Epithelial cell of alveolus of lung (primary cell): ENCODE data around the gene S100A10. TPM values are rescaled to one million over a fixed set of nuclear protein-coding genes. Genes with fewer than 3 reads are reported as not detected.

Experiments
- total RNA-seq: library from RNA; depleted of rRNA; stranded (reverse); fragments of >200 nt; gene quantifications from 2 replicates; pipeline ENCODE4 v1.2.1, GENCODE V29; 2015

Gene S100A10, protein sequence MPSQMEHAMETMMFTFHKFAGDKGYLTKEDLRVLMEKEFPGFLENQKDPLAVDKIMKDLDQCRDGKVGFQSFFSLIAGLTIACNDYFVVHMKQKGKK
- total RNA-seq: 75.2 and 168 TPM in 2 replicates

DNA sequence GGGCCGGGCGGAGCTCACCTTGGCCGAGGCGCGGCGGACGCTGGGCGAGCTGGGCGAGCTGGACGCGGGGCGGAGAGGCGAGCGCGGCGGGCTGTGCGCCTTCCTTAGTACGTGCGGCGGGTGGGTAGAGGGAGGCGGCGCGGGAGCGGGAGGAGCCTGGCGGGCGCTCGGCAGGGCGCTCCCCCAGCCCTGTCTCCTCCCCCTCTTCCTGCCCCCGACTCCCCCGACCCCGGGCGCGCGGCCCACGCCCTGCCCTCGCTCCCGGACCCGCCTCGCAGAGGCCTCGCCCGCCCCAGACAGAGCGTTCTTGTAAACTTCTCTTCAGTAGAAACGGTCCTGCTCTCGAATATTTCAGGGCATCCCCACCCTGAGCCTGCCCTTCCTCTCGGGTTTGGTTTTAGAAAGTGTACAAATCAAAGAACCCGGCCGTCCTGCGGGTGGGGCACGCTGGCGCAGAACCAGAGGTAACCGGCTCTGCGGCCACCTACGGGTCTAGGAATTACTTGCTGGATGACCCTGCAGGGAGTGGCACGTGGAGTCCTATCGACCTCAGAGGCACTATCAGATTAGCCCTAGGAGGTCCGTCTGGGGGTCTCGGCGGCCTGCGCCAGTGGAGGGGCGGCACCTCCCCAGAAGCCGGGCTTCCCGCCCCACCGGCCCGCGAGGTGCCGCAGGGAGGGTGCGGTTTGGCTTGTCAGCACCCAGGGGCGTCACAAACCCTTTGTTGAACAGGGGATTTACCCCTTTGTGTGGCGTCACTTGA, at the start of gene S100A10:
Gene S100A10 (minus strand): TSS at position 126 of the 763 bp plus-strand sequence. CDS start 7,629 bp downstream, outside the sequence.

GRCh38 chr1:152036267-152037216, 42.9 kb upstream of the S100A10 start, which contains the start of gene S100A11:
S100A11 (minus strand) TSS chr1:152037004; CDS start chr1:152036915, 89 bp downstream.

Other genes starting within 250 kb of the S100A10 start
- 72.8 and 92.9 TPM in 2 replicates for gene MRPL9, start 230.4 kb downstream of the S100A10 start, total RNA-seq
- 1.1 and 4.1 TPM in 2 replicates for gene TDRKH, start 203.4 kb downstream of the S100A10 start, total RNA-seq
- gene LINGO4, start 188.4 kb downstream of the S100A10 start, total RNA-seq: not detected in 2 replicates
- gene RORC, start 162.1 kb downstream of the S100A10 start, total RNA-seq: not detected in 2 replicates
- gene C2CD4D, start 154.0 kb downstream of the S100A10 start, total RNA-seq: not detected in 2 replicates
- not detected in 2 replicates for gene THEM5, start 140.1 kb downstream of the S100A10 start, total RNA-seq
- gene THEM4, start 84.3 kb downstream of the S100A10 start, total RNA-seq: 9.9 and 13.7 TPM in 2 replicates
- 164 and 641 TPM in 2 replicates for gene S100A11, start 43.1 kb upstream of the S100A10 start, total RNA-seq
- not detected in 2 replicates for gene TCHHL1, start 95.2 kb upstream of the S100A10 start, total RNA-seq
- gene TCHH, start 121.6 kb upstream of the S100A10 start, total RNA-seq: under 0.01 TPM in 1 of 2 replicates, not detected in the other
- not detected in 2 replicates for gene RPTN, start 165.4 kb upstream of the S100A10 start, total RNA-seq
- not detected in 2 replicates for gene HRNR, start 230.3 kb upstream of the S100A10 start, total RNA-seq